Activated T-helper 17 cell treated with anti-CD3 and anti-CD28 coated beads, Interleukin-2, amount 50 U/mL, for 72 hours (primary cell): ENCODE results near the gene LSM12. TPM values are rescaled to one million over a fixed set of nuclear protein-coding genes. Genes with fewer than 3 reads are reported as not detected.
A peak's percentile ranks its signal among the peaks of the same experiment; 100 is the strongest.
"Not testable (repeated sequence)": the region's sequence is repeated elsewhere in the genome, so short reads cannot be mapped to it uniquely, and the experiment has no call there.

Source experiments
- ATAC-seq: fragments of 150-1000 bp; cut with Tn5 transposase; replicated peaks from 2 replicates; pipeline ENCODE4 v1.10.0; 2021; ENCODE audit warnings: mild to moderate bottlenecking, moderate library complexity
- H3K27ac Mint-ChIP-seq: one replicate; pipeline ENCODE4 v1.8.0; 2022; ENCODE audit warnings: mixed read lengths
- H3K27me3 Mint-ChIP-seq: one replicate; pipeline ENCODE4 v1.8.0; 2022; ENCODE audit warnings: mixed read lengths
- H3K36me3 Mint-ChIP-seq: one replicate; pipeline ENCODE4 v1.8.0; 2022; ENCODE audit warnings: low read depth, mild to moderate bottlenecking, mixed read lengths
- H3K4me1 Mint-ChIP-seq: one replicate; pipeline ENCODE4 v1.8.0; 2022; ENCODE audit warnings: mixed read lengths
- H3K4me3 Mint-ChIP-seq: one replicate; pipeline ENCODE4 v1.8.0; 2022; ENCODE audit warnings: mild to moderate bottlenecking, mixed read lengths
- H3K9me3 Mint-ChIP-seq: one replicate; pipeline ENCODE4 v1.8.0; 2022; ENCODE audit warnings: mixed read lengths
- total RNA-seq, 2 donors: library from RNA; stranded (reverse); gene quantifications; one replicate each; pipeline ENCODE4 v1.2.3, GENCODE V29; 2022

LSM12 gene
- total RNA-seq, 2 donors from 2014 or later = 78.6 to 87.6 TPM

GRCh38 chr17:44049294-44050060 lies 17.0 kb downstream of the LSM12 start:
- Mint-ChIP-seq H3K9me3 (no peaks in the 10 kb centered on the region), H3K36me3 (peaks cover 88% of the 10 kb centered on the region), H3K4me1 (peaks cover 9% of the 10 kb centered on the region), H3K27ac (no peak overlapping the region), H3K4me3 (no peak overlapping the region), H3K27me3 (no peaks in the 10 kb centered on the region)
- ATAC-seq = no peak

GRCh38 chr17:44046893-44047292 lies 19.6 kb downstream of the LSM12 start:
- H3K27ac Mint-ChIP-seq, H3K4me1 Mint-ChIP-seq, H3K9me3 Mint-ChIP-seq, H3K4me3 Mint-ChIP-seq, H3K27me3 Mint-ChIP-seq, ATAC-seq: not testable (repeated sequence)
- peaks cover 81% of the 10 kb centered on the region for H3K36me3 Mint-ChIP-seq

- no peaks in the 10 kb centered on the region for H3K9me3 Mint-ChIP-seq
- no peak overlapping the region for H3K4me3 Mint-ChIP-seq
- H3K27ac Mint-ChIP-seq = no peak overlapping the region
- peaks cover 8% of the 10 kb centered on the region for H3K4me1 Mint-ChIP-seq
- H3K27me3 Mint-ChIP-seq = no peaks in the 10 kb centered on the region
- no peak for ATAC-seq
- H3K36me3 Mint-ChIP-seq = peaks cover 80% of the 10 kb centered on the region
These were observed 21.0 kb downstream of the LSM12 start for GRCh38 chr17:44045486-44045885.

GRCh38 chr17:44044071-44044470 lies 22.4 kb downstream of the LSM12 start:
- no peak for ATAC-seq
- H3K4me1 Mint-ChIP-seq = peaks cover 11% of the 10 kb centered on the region
- no peaks in the 10 kb centered on the region for H3K27me3 Mint-ChIP-seq
- no peak overlapping the region for H3K4me3 Mint-ChIP-seq
- no peaks in the 10 kb centered on the region for H3K9me3 Mint-ChIP-seq
- H3K27ac Mint-ChIP-seq = no peak overlapping the region
- H3K36me3 Mint-ChIP-seq = peaks cover 78% of the 10 kb centered on the region

GRCh38 chr17:44043272-44043696 lies 23.2 kb downstream of the LSM12 start:
- H3K36me3 Mint-ChIP-seq = peaks cover 78% of the 10 kb centered on the region
- H3K27me3 Mint-ChIP-seq = no peaks in the 10 kb centered on the region
- H3K27ac Mint-ChIP-seq = no peak overlapping the region

GRCh38 chr17:44039829-44040635 lies 26.4 kb downstream of the LSM12 start:
- ATAC-seq = no peak
- Mint-ChIP-seq H3K27ac (peak overlapping the region; percentile 30), H3K4me1 (peaks cover 11% of the 10 kb centered on the region), H3K4me3 (no peak overlapping the region), H3K27me3 (no peaks in the 10 kb centered on the region), H3K36me3 (peaks cover 80% of the 10 kb centered on the region), H3K9me3 (no peaks in the 10 kb centered on the region)

More at GRCh38 chr17:44043272-44043696, 23.2 kb downstream of the LSM12 start:
- no peak for ATAC-seq
- H3K9me3 Mint-ChIP-seq = no peaks in the 10 kb centered on the region
- peaks cover 11% of the 10 kb centered on the region for H3K4me1 Mint-ChIP-seq
- no peak overlapping the region for H3K4me3 Mint-ChIP-seq

GRCh38 chr17:44038604-44039011 lies 27.9 kb downstream of the LSM12 start:
- Mint-ChIP-seq H3K4me1 (peaks cover 18% of the 10 kb centered on the region), H3K36me3 (peaks cover 77% of the 10 kb centered on the region), H3K27me3 (no peaks in the 10 kb centered on the region), H3K9me3 (no peaks in the 10 kb centered on the region), H3K4me3 (no peak overlapping the region), H3K27ac (no peak overlapping the region)
- ATAC-seq = no peak

GRCh38 chr17:44037471-44037870 lies 29.0 kb downstream of the LSM12 start:
- Mint-ChIP-seq H3K4me1 (peaks cover 18% of the 10 kb centered on the region), H3K27me3 (no peaks in the 10 kb centered on the region), H3K36me3 (peaks cover 77% of the 10 kb centered on the region), H3K4me3 (no peak overlapping the region), H3K27ac (peak overlapping the region; percentile 26), H3K9me3 (no peaks in the 10 kb centered on the region)
- no peak for ATAC-seq

- not testable (repeated sequence) for H3K27ac Mint-ChIP-seq, H3K27me3 Mint-ChIP-seq, H3K4me3 Mint-ChIP-seq, H3K9me3 Mint-ChIP-seq, H3K4me1 Mint-ChIP-seq, ATAC-seq
- peaks cover 83% of the 10 kb centered on the region for H3K36me3 Mint-ChIP-seq
These were observed 31.8 kb downstream of the LSM12 start for GRCh38 chr17:44034688-44035087.

- Mint-ChIP-seq H3K4me1 (peaks cover 12% of the 10 kb centered on the region), H3K36me3 (peaks cover 85% of the 10 kb centered on the region), H3K9me3 (no peaks in the 10 kb centered on the region), H3K4me3 (no peak overlapping the region), H3K27me3 (no peaks in the 10 kb centered on the region), H3K27ac (peak overlapping the region; percentile 44)
- no peak for ATAC-seq
These were observed 32.5 kb downstream of the LSM12 start for GRCh38 chr17:44033861-44034408.

GRCh38 chr17:44030482-44030881 lies 36.0 kb downstream of the LSM12 start:
- no peaks in the 10 kb centered on the region for H3K27me3 Mint-ChIP-seq
- no peaks in the 10 kb centered on the region for H3K9me3 Mint-ChIP-seq
- H3K27ac Mint-ChIP-seq = peak overlapping the region; percentile 42
- no peak overlapping the region for H3K4me3 Mint-ChIP-seq
- peaks cover 58% of the 10 kb centered on the region for H3K36me3 Mint-ChIP-seq
- H3K4me1 Mint-ChIP-seq = peaks cover 12% of the 10 kb centered on the region
- ATAC-seq = no peak

- Mint-ChIP-seq H3K27me3 (no peaks in the 10 kb centered on the region), H3K4me1 (peaks cover 12% of the 10 kb centered on the region), H3K36me3 (peaks cover 58% of the 10 kb centered on the region), H3K9me3 (no peaks in the 10 kb centered on the region), H3K4me3 (no peak overlapping the region), H3K27ac (peak overlapping the region; percentile 42)
- ATAC-seq = no peak
These were observed 36.7 kb downstream of the LSM12 start for GRCh38 chr17:44029736-44030135.

- Mint-ChIP-seq H3K27me3 (no peaks in the 10 kb centered on the region), H3K9me3 (no peaks in the 10 kb centered on the region), H3K27ac (no peak overlapping the region), H3K4me1 (peaks cover 5% of the 10 kb centered on the region), H3K36me3 (peaks cover 13% of the 10 kb centered on the region), H3K4me3 (no peak overlapping the region)
- no peak for ATAC-seq
These were observed 41.6 kb downstream of the LSM12 start for GRCh38 chr17:44024853-44025252.

GRCh38 chr17:44024271-44024663 lies 42.2 kb downstream of the LSM12 start:
- Mint-ChIP-seq H3K27ac (no peak overlapping the region), H3K9me3 (no peaks in the 10 kb centered on the region), H3K4me3 (no peak overlapping the region), H3K36me3 (peaks cover 7% of the 10 kb centered on the region), H3K4me1 (no peaks in the 10 kb centered on the region), H3K27me3 (no peaks in the 10 kb centered on the region)
- no peak for ATAC-seq
